ENCODE results near the gene GATAD2B.

The GATAD2B gene

GRCh38 chr1:153951183-153951582 lies 28.4 kb upstream of the GATAD2B start:
- DNase-seq, result no peak

GRCh38 chr1:153946622-153947241 lies 24.0 kb upstream of the GATAD2B start, which contains the start of gene DENND4B:
Gene DENND4B, minus strand, starts transcription at chr1:153946718. Its CDS starts 2,344 bp downstream, at chr1:153944374.
- DNase-seq, result peak; percentile 91

GRCh38 chr1:153945795-153946621 lies 23.2 kb upstream of the GATAD2B start:
- DNase-seq, result peak; percentile 80

- DNase-seq, result peak; percentile 57
Measured at GRCh38 chr1:153945131-153945794, 22.5 kb upstream of the GATAD2B start.

GRCh38 chr1:153944827-153945117 lies 22.0 kb upstream of the GATAD2B start:
- no peak for DNase-seq

- DNase-seq, result no peak
Measured at GRCh38 chr1:153944005-153944826, 21.4 kb upstream of the GATAD2B start.

- no peak for DNase-seq
Measured at GRCh38 chr1:153942766-153943549, 20.2 kb upstream of the GATAD2B start.

- DNase-seq, result no peak
Measured at GRCh38 chr1:153941826-153942725, 19.3 kb upstream of the GATAD2B start.

- DNase-seq, result no peak
Measured at GRCh38 chr1:153940756-153941155, 18.0 kb upstream of the GATAD2B start.

- DNase-seq, result no peak
Measured at GRCh38 chr1:153939476-153939875, 16.7 kb upstream of the GATAD2B start.

- no peak for DNase-seq
Measured at GRCh38 chr1:153938996-153939395, 16.2 kb upstream of the GATAD2B start.

GRCh38 chr1:153937331-153937730 lies 14.6 kb upstream of the GATAD2B start:
- DNase-seq, result no peak

- no peak for DNase-seq
Measured at GRCh38 chr1:153936011-153936802, 13.4 kb upstream of the GATAD2B start.

GRCh38 chr1:153934746-153935145 lies 12.0 kb upstream of the GATAD2B start:
- no peak for DNase-seq

GRCh38 chr1:153933955-153934354 lies 11.2 kb upstream of the GATAD2B start:
- no peak for DNase-seq

GRCh38 chr1:153933430-153933829 lies 10.7 kb upstream of the GATAD2B start:
- DNase-seq, result no peak

- DNase-seq, result no peak
Measured at GRCh38 chr1:153932156-153933131, 9.7 kb upstream of the GATAD2B start.

GRCh38 chr1:153929981-153930948 lies 7.5 kb upstream of the GATAD2B start:
- no peak for DNase-seq

All from NCI-H69 (cell line).